ENCODE results near the gene TTC17.

GRCh38 chr11:43328482-43328881, 30.2 kb upstream of the TTC17 start:
- TF ChIP-seq, protein P1, sequence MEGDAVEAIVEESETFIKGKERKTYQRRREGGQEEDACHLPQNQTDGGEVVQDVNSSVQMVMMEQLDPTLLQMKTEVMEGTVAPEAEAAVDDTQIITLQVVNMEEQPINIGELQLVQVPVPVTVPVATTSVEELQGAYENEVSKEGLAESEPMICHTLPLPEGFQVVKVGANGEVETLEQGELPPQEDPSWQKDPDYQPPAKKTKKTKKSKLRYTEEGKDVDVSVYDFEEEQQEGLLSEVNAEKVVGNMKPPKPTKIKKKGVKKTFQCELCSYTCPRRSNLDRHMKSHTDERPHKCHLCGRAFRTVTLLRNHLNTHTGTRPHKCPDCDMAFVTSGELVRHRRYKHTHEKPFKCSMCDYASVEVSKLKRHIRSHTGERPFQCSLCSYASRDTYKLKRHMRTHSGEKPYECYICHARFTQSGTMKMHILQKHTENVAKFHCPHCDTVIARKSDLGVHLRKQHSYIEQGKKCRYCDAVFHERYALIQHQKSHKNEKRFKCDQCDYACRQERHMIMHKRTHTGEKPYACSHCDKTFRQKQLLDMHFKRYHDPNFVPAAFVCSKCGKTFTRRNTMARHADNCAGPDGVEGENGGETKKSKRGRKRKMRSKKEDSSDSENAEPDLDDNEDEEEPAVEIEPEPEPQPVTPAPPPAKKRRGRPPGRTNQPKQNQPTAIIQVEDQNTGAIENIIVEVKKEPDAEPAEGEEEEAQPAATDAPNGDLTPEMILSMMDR (IDR thresholded peaks at IDR 0.05): no peak
- no peak for TF ChIP-seq POLR2A (IDR thresholded peaks at IDR 0.05)
- no peak for TF ChIP-seq EP300 (IDR thresholded peaks at IDR 0.05)

Measured in ovary (tissue), 3 donors.